OCI-LY1 (cell line): ENCODE data around the gene FTO.

Experiments used
- H2AFZ ChIP-seq: fragments of 200-600 bp; sonication (generic), shearing (Covaris generic); 2 replicates; pipeline ENCODE4 v1.6.0; 2014; ENCODE audit warnings: antibody characterized with exemption, mild to moderate bottlenecking, low read length
- H3F3A ChIP-seq: fragments of 200-600 bp; sonication (generic), shearing (Covaris generic); 2 replicates; pipeline ENCODE4 v1.6.0; 2014; ENCODE audit warnings: mild to moderate bottlenecking, antibody characterized with exemption, low read length, moderate library complexity; ENCODE audit not compliant: insufficient read depth
- H3K27ac ChIP-seq: fragments of 200-600 bp; sonication (generic); 2 replicates; pipeline ENCODE4 v1.5.1; 2014; ENCODE audit warnings: low read length, mixed run types, mild to moderate bottlenecking, low read depth; ENCODE audit not compliant: poor library complexity, severe bottlenecking
- H3K27me3 ChIP-seq: fragments of 200-600 bp; sonication (generic); 2 replicates; pipeline ENCODE4 v1.6.0; 2014; ENCODE audit warnings: antibody characterized with exemption, mild to moderate bottlenecking, low read length, moderate library complexity; ENCODE audit not compliant: insufficient read depth
- H3K36me3 ChIP-seq: fragments of 200-600 bp; sonication (generic); 2 replicates; pipeline ENCODE4 v1.6.1; 2014; ENCODE audit warnings: mild to moderate bottlenecking, antibody characterized with exemption, low read length, moderate library complexity, mixed read lengths; ENCODE audit not compliant: insufficient read depth
- H3K4me1 ChIP-seq: fragments of 200-600 bp; sonication (generic); 2 replicates; pipeline ENCODE4 v1.5.1; 2014; ENCODE audit warnings: mild to moderate bottlenecking, low read length, moderate library complexity; ENCODE audit not compliant: insufficient read depth, severe bottlenecking
- H3K4me2 ChIP-seq: fragments of 200-600 bp; sonication (generic), shearing (Covaris generic); 2 replicates; pipeline ENCODE4 v1.6.1; 2014; ENCODE audit warnings: low read length
- H3K4me3 ChIP-seq: fragments of 200-600 bp; sonication (generic); 2 replicates; pipeline ENCODE4 v1.5.1; 2014; ENCODE audit warnings: low read length, low read depth, mild to moderate bottlenecking, mixed read lengths; ENCODE audit not compliant: poor library complexity, severe bottlenecking
- H3K79me2 ChIP-seq: fragments of 200-600 bp; shearing (Covaris generic); 2 replicates; pipeline ENCODE4 v1.6.1; 2016; ENCODE audit warnings: mixed run types, low read length, mixed read lengths; ENCODE audit not compliant: insufficient read depth
- H3K9ac ChIP-seq: fragments of 200-600 bp; sonication (generic), shearing (Covaris generic); 2 replicates; pipeline ENCODE4 v1.6.1; 2014; ENCODE audit warnings: mild to moderate bottlenecking, low read length, mixed read lengths
- H3K9me2 ChIP-seq: fragments of 200-600 bp; sonication (generic), shearing (Covaris generic); 2 replicates; pipeline ENCODE4 v1.6.1; 2014; ENCODE audit warnings: low read depth, mild to moderate bottlenecking, low read length, mixed read lengths
- H3K9me3 ChIP-seq: fragments of 200-600 bp; shearing (Covaris generic); 2 replicates; pipeline ENCODE4 v1.6.1; 2014; ENCODE audit warnings: low read length, mixed read lengths
- H4K20me1 ChIP-seq: fragments of 200-600 bp; sonication (generic), shearing (Covaris generic); 2 replicates; pipeline ENCODE4 v1.6.0; 2016; ENCODE audit warnings: mild to moderate bottlenecking, low read length; ENCODE audit not compliant: insufficient read depth
- CTCF ChIP-seq: fragments of 200-600 bp; sonication (generic), shearing (Covaris generic); IDR thresholded peaks from 2 replicates; pipeline ENCODE4 v1.5.1; 2017; ENCODE audit warnings: mild to moderate bottlenecking, antibody characterized with exemption, low read length, moderate library complexity, mixed read lengths
- EZH2 ChIP-seq: fragments of 200-600 bp; sonication (generic), shearing (Covaris generic); IDR thresholded peaks from 2 replicates; pipeline ENCODE4 v1.8.0; 2017; ENCODE audit warnings: borderline replicate concordance, mixed run types, mild to moderate bottlenecking, antibody characterized with exemption, low read length, moderate library complexity, mixed read lengths

Gene FTO

DNA sequence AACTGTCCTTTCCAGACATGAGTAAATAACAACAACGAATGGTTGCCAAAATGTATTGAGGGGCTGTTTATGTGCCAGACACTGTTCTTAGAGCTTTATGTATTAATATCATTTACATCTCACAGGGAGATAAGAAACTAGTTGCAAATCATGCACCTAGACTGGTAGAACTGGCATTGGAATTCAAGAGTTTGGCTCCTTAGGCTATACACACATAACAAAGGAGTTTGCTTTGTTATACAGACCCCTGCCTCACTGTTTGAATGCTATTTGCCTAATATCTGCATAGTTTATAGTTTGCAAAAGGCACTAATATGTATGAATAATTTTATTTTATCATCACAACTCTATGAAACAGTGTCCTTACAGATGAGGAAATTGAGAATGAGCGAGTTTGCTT, 100.0 kb downstream of the FTO start:
- H3K36me3 ChIP-seq: no peaks in the 10 kb centered on the region
- no peaks in the 10 kb centered on the region for H3F3A ChIP-seq
- no peaks in the 10 kb centered on the region for H4K20me1 ChIP-seq
- H3K27ac ChIP-seq: no peak overlapping the region
- no peaks in the 10 kb centered on the region for H3K27me3 ChIP-seq
- H3K9me2 ChIP-seq: no peaks in the 10 kb centered on the region
- H3K9ac ChIP-seq: no peak overlapping the region
- no peak for TF ChIP-seq EZH2
- no peak for TF ChIP-seq CTCF
- no peaks in the 10 kb centered on the region; the same call in 1 of the 2 replicates for H3K79me2 ChIP-seq
- no peak overlapping the region for H2AFZ ChIP-seq
- H3K9me3 ChIP-seq: no peaks in the 10 kb centered on the region; the same call in 1 of the 2 replicates
- H3K4me3 ChIP-seq: no peak overlapping the region
- no peaks in the 10 kb centered on the region for H3K4me1 ChIP-seq
- no peak overlapping the region for H3K4me2 ChIP-seq

- Histone ChIP-seq H3K27ac (no peak overlapping the region), H3K4me1 (no peaks in the 10 kb centered on the region), H3K9ac (no peak overlapping the region), H3K36me3 (no peaks in the 10 kb centered on the region), H4K20me1 (no peaks in the 10 kb centered on the region), H3K79me2 (no peaks in the 10 kb centered on the region; the same call in 1 of the 2 replicates), H3K4me2 (no peak overlapping the region), H3K9me2 (no peaks in the 10 kb centered on the region), H2AFZ (no peak overlapping the region), H3K4me3 (no peak overlapping the region), H3F3A (no peaks in the 10 kb centered on the region), H3K27me3 (no peaks in the 10 kb centered on the region), H3K9me3 (no peaks in the 10 kb centered on the region; the same call in 1 of the 2 replicates)
- TF ChIP-seq CTCF (no peak), EZH2 (no peak)
Observed at GRCh38 chr16:53804467-53804866, 100.5 kb downstream of the FTO start.

GRCh38 chr16:53805113-53805512, 101.2 kb downstream of the FTO start:
- Histone ChIP-seq H3K4me1 (no peaks in the 10 kb centered on the region), H3K27me3 (no peaks in the 10 kb centered on the region), H3K9ac (no peak overlapping the region), H3K9me2 (no peaks in the 10 kb centered on the region), H3K79me2 (no peaks in the 10 kb centered on the region; the same call in 1 of the 2 replicates), H3K9me3 (no peaks in the 10 kb centered on the region; the same call in 1 of the 2 replicates), H2AFZ (no peak overlapping the region), H4K20me1 (no peaks in the 10 kb centered on the region), H3K36me3 (no peaks in the 10 kb centered on the region), H3K4me2 (no peak overlapping the region), H3K27ac (no peak overlapping the region), H3K4me3 (no peak overlapping the region), H3F3A (no peaks in the 10 kb centered on the region)
- no peak for TF ChIP-seq EZH2
- TF ChIP-seq CTCF: no peak
